GM12873 (cell line): ENCODE measurements around the gene CYYR1.

ENCODE experiments used
- CTCF ChIP-seq: IDR thresholded peaks from 2 replicates; pipeline ENCODE4 v1.5.1; 2012; ENCODE audit warnings: low read depth, mild to moderate bottlenecking, moderate library complexity, low read length, control low read depth; ENCODE audit not compliant: insufficient read depth; ENCODE audit errors: missing control alignments

CYYR1 gene

DNA sequence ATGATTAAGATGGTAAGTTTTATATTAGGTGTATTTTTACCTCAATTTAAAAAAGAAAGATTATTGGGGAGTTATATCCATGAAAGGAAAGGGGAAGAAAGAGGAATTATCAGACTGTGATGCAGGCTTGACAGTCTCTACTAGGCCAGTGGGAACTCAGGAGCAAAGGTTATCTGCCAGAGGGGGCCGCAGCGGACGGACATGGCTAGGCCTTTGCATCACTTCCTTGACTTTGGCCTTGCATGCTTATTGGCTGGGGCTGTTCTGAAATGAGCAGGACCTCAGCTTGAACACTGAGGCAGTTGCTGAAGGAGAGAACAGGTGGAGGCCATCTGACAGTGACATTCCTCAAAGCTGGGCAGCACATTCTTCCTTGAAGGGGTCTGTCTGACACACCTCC, 150.9 kb downstream of the CYYR1 start:
- TF ChIP-seq CTCF = no peak

GRCh38 chr21:26421724-26422123, 151.4 kb downstream of the CYYR1 start:
- no peak for TF ChIP-seq CTCF
